Chondrocyte (in vitro differentiated cells): ENCODE measurements around the gene RCAN2. TPM values are rescaled to one million over a fixed set of nuclear protein-coding genes. Genes with fewer than 3 reads are reported as not detected.

Source experiments
- DNase-seq: peaks from one replicate; pipeline ENCODE4 v3.0.0; 2021; ENCODE audit warnings: mixed read lengths, low spot score
- H3K27ac Mint-ChIP-seq: one replicate; pipeline ENCODE4 v1.8.0; 2021; ENCODE audit warnings: mild to moderate bottlenecking, moderate library complexity, mixed read lengths; ENCODE audit not compliant: unreplicated experiment
- H3K27me3 Mint-ChIP-seq: 2 replicates; pipeline ENCODE4 v1.8.0; 2021; ENCODE audit warnings: low read depth, mixed read lengths
- H3K36me3 Mint-ChIP-seq: 2 replicates; pipeline ENCODE4 v1.8.0; 2021; ENCODE audit warnings: low read depth, mixed read lengths
- H3K4me1 Mint-ChIP-seq: 2 replicates; pipeline ENCODE4 v1.8.0; 2021; ENCODE audit warnings: low read depth, mild to moderate bottlenecking, mixed read lengths
- H3K4me3 Mint-ChIP-seq: one replicate; pipeline ENCODE4 v1.8.0; 2021; ENCODE audit warnings: mild to moderate bottlenecking, moderate library complexity, mixed read lengths; ENCODE audit not compliant: unreplicated experiment
- H3K9me3 Mint-ChIP-seq: 2 replicates; pipeline ENCODE4 v1.8.0; 2021; ENCODE audit warnings: low read depth, mixed read lengths
- total RNA-seq: library from RNA; stranded (reverse); gene quantifications from 3 replicates; pipeline ENCODE4 v1.2.1, GENCODE V29; 2021
- TF ChIP-seq, protein P1 (sequence below): fragments of 200-600 bp; sonication (generic); IDR thresholded peaks from 2 replicates; pipeline ENCODE4 v1.5.0; 2021; ENCODE audit warnings: antibody characterized with exemption, mild to moderate bottlenecking, moderate library complexity

RCAN2 gene
- total RNA-seq, 1 donor from 2014 or later, result 23.8 TPM

DNA sequence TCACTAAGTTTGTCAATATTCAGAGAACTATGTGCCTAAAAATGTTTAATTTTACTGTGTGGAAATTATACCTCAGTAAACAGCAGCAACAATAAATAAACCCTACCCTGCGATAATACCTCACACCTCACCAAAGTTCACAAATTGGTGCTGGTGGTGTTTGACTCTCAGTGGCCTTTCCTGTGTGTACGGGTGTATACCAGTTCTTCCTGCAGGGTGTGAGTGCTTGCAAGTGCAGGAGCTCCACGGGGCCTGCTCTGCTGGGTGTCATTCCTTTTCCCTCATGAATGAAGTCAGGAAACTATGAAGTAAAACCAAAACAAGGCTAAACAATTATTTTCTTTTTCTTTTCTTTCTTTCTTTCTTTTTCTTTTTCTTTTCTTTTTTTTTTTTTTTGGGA is 316.3 kb downstream of the RCAN2 start:
- Mint-ChIP-seq H3K4me3 (no peak overlapping the region), H3K27ac (no peak overlapping the region), H3K4me1 (peaks cover 8% of the 10 kb centered on the region), H3K27me3 (peaks cover 53% of the 10 kb centered on the region), H3K36me3 (no peaks in the 10 kb centered on the region), H3K9me3 (no peaks in the 10 kb centered on the region)
- no peak for DNase-seq
- TF ChIP-seq, protein P1, sequence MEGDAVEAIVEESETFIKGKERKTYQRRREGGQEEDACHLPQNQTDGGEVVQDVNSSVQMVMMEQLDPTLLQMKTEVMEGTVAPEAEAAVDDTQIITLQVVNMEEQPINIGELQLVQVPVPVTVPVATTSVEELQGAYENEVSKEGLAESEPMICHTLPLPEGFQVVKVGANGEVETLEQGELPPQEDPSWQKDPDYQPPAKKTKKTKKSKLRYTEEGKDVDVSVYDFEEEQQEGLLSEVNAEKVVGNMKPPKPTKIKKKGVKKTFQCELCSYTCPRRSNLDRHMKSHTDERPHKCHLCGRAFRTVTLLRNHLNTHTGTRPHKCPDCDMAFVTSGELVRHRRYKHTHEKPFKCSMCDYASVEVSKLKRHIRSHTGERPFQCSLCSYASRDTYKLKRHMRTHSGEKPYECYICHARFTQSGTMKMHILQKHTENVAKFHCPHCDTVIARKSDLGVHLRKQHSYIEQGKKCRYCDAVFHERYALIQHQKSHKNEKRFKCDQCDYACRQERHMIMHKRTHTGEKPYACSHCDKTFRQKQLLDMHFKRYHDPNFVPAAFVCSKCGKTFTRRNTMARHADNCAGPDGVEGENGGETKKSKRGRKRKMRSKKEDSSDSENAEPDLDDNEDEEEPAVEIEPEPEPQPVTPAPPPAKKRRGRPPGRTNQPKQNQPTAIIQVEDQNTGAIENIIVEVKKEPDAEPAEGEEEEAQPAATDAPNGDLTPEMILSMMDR, result no peak

DNA sequence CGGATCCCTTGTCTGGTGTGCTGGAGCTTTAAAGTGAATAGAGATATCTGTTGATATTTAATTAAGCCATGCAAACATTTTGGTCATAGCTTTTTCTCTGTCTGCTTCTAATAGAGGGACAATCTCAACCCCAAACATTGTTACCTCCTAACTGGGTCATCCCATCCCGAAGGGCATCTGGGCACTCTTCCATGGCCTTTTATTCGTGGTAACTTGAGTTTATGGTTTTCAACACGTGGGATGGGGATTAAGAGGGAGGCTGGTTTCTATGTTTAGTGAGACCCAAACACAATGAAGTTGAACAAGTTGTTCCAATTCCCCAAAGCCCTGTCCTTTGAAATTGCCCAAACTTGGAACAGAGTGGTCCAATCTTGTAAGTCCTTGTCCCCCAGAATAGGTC is 319.1 kb downstream of the RCAN2 start:
- Mint-ChIP-seq H3K4me1 (peaks cover 8% of the 10 kb centered on the region), H3K36me3 (no peaks in the 10 kb centered on the region), H3K27me3 (peaks cover 49% of the 10 kb centered on the region), H3K27ac (no peak overlapping the region), H3K9me3 (no peaks in the 10 kb centered on the region), H3K4me3 (no peak overlapping the region)
- no peak for DNase-seq
- TF ChIP-seq, protein P1, result no peak

Other genes starting within 250 kb of the RCAN2 start
- 0.31 to 0.62 TPM in 2 of 3 replicates, not detected in the other for gene CYP39A1, start 161.4 kb upstream of the RCAN2 start, total RNA-seq
- gene SLC25A27, start 161.5 kb upstream of the RCAN2 start, total RNA-seq, result 5.7 to 6.8 TPM (median 6.5 TPM) in 3 replicates
- gene TDRD6, start 196.4 kb upstream of the RCAN2 start, total RNA-seq, result 0.07 to 0.29 TPM (median 0.13 TPM) in 3 replicates
- not detected in 3 replicates for gene PLA2G7, start 243.9 kb upstream of the RCAN2 start, total RNA-seq